Esophagus muscularis mucosa (tissue), 3 donors: ENCODE data around the gene DAD1.

Experiments
- CTCF ChIP-seq, 3 experiments: fragments of 200-600 bp in 2 of 3; fragments of 450-650 bp in 1 of 3; sonication (generic) in 2 of 3; IDR thresholded peaks; one replicate each; pipeline ENCODE4 v1.5.1; 2017 to 2019; ENCODE audit warnings: antibody characterized with exemption in 3 of 3, mild to moderate bottlenecking in 2 of 3, moderate library complexity in 1 of 3
- POLR2A ChIP-seq: fragments of 450-650 bp; IDR thresholded peaks from one replicate; pipeline ENCODE4 v1.6.1; 2017; ENCODE audit warnings: antibody characterized with exemption, moderate library complexity, mild to moderate bottlenecking, low read depth

- TF ChIP-seq CTCF (IDR thresholded peaks at IDR 0.05) (no peak), POLR2A (no peak)
Measured at GRCh38 chr14:22518073-22518472, 71.0 kb downstream of the DAD1 start.
